HG03565 (cell line): ENCODE results near the gene TMEM234.

Experiments used
- ATAC-seq: cut with Tn5 transposase; IDR thresholded peaks from one replicate; pipeline ENCODE4 v1.9.1; 2021; ENCODE audit warnings: mild to moderate bottlenecking, moderate library complexity; ENCODE audit not compliant: unreplicated experiment

TMEM234 gene

GRCh38 chr1:32240140-32240951 is 18.2 kb upstream of the TMEM234 start:
- no peak for ATAC-seq

GRCh38 chr1:32239790-32240139 is 17.6 kb upstream of the TMEM234 start:
- ATAC-seq = no peak

GRCh38 chr1:32239337-32239736 is 17.2 kb upstream of the TMEM234 start:
- ATAC-seq = no peak

- ATAC-seq = no peak
These were observed 12.6 kb upstream of the TMEM234 start for GRCh38 chr1:32234792-32235191.

- no peak for ATAC-seq
These were observed 10.6 kb upstream of the TMEM234 start for GRCh38 chr1:32232558-32233304.

- ATAC-seq = no peak
These were observed 9.8 kb upstream of the TMEM234 start for GRCh38 chr1:32231843-32232432.

- ATAC-seq = no peak
These were observed 6.6 kb upstream of the TMEM234 start for GRCh38 chr1:32228771-32229170.

- no peak for ATAC-seq
These were observed 2.1 kb upstream of the TMEM234 start for GRCh38 chr1:32224285-32224684.

- no peak for ATAC-seq
These were observed 1.5 kb upstream of the TMEM234 start for GRCh38 chr1:32223683-32224082.

GRCh38 chr1:32221581-32221979 is 573 bp downstream of the TMEM234 start:
- ATAC-seq = no peak

- no peak for ATAC-seq
These were observed 1.2 kb downstream of the TMEM234 start for GRCh38 chr1:32220746-32221580.

- ATAC-seq = no peak
These were observed 3.1 kb downstream of the TMEM234 start for GRCh38 chr1:32219022-32219421.

- no peak for ATAC-seq
These were observed 5.6 kb downstream of the TMEM234 start for GRCh38 chr1:32216566-32216965.

- no peak for ATAC-seq
These were observed 6.3 kb downstream of the TMEM234 start for GRCh38 chr1:32215629-32216480.

GRCh38 chr1:32208891-32209328 is 13.2 kb downstream of the TMEM234 start, which contains the start of gene DCDC2B:
TSS of gene DCDC2B (plus strand) at chr1:32209089. CDS start at chr1:32209094, 5 bp downstream.
- ATAC-seq = no peak

- no peak for ATAC-seq
These were observed 13.7 kb downstream of the TMEM234 start for GRCh38 chr1:32208469-32208868.

- peak; percentile 60 for ATAC-seq
These were observed 16.5 kb downstream of the TMEM234 start, which contains the start of gene IQCC for GRCh38 chr1:32205401-32206370. TSS of gene IQCC (plus strand) at chr1:32205671. CDS start at chr1:32205682, 11 bp downstream.

GRCh38 chr1:32204943-32205361 is 17.2 kb downstream of the TMEM234 start:
- ATAC-seq = no peak
